HCT116 (cell line): Measurements from ENCODE around the gene TSPAN3. TPM values are rescaled to one million over a fixed set of nuclear protein-coding genes. Genes with fewer than 3 reads are reported as not detected.
A peak's percentile ranks its signal among the peaks of the same experiment; 100 is the strongest.

Source experiments
- ATAC-seq: fragments of 200-7000 bp; cut with Tn5 transposase; 2 replicates; pipeline ENCODE4 v1.9.1; 2020; ENCODE audit warnings: mild to moderate bottlenecking, moderate library complexity
- BruUV-seq: library from RNA; stranded (reverse); fragments of 400-500 nt; replicated peaks from 2 replicates; lab custom pipeline; 2021; lab: Mats Ljungman, UMichigan
- CTCF ChIA-PET: fragments of 300-600 bp; sonication (Branson Sonifier 250); formaldehyde crosslinking; loops from one replicate; lab custom pipeline; 2021; ENCODE audit warnings: antibody characterized with exemption; lab: Charles Lee
- POLR2A ChIA-PET: fragments of 300-600, 350-600 bp; sonication (Branson Sonifier 250); formaldehyde crosslinking; loops from one replicate; lab custom pipeline; 2021; ENCODE audit warnings: antibody characterized with exemption; lab: Charles Lee
- RAD21 ChIA-PET, 2 experiments: fragments of 300-600 bp; sonication (Branson Sonifier 250); formaldehyde crosslinking; loops; one replicate each; lab custom pipeline; 2023; ENCODE audit warnings: low total read pairs in 2 of 2; ENCODE audit not compliant: uncharacterized antibody in 2 of 2, unreplicated experiment in 2 of 2, low non-redundant PET in 1 of 2; lab: Charles Lee
- DNase-seq: peaks from one replicate; pipeline ENCODE4 v3.0.0-alpha.2; 2010; ENCODE audit warnings: low read depth, low spot score
- H2AFZ ChIP-seq: fragments of 200-600 bp; shearing (Covaris generic), sonication (generic); 2 replicates; pipeline ENCODE4 v1.6.1; 2017; ENCODE audit warnings: low read depth, mixed run types, mixed read lengths, antibody characterized with exemption, low read length; ENCODE audit not compliant: poor library complexity, severe bottlenecking
- H3K27ac ChIP-seq: 2 replicates; pipeline ENCODE4 v1.5.1; 2012; ENCODE audit warnings: low read depth, low read length
- H3K27me3 ChIP-seq: fragments of 200-600 bp; sonication (generic); 2 replicates; pipeline ENCODE4 v1.6.1; 2016; ENCODE audit warnings: mixed run types, low read length, mixed read lengths; ENCODE audit not compliant: insufficient read depth
- H3K36me3 ChIP-seq, 2 experiments: fragments of 200-500 bp in 1 of 2; fragments of 200-600 bp in 1 of 2; sonication (Bioruptor generic) in 1 of 2; sonication (generic) in 1 of 2; 2 replicates each; pipeline versions ENCODE4 v1.5.1 to v1.6.1; 2014 to 2016; ENCODE audit warnings: low read length in 2 of 2, inconsistent platforms in 1 of 2, mixed read lengths in 1 of 2, mixed run types in 1 of 2; ENCODE audit not compliant: insufficient read depth in 2 of 2, control insufficient read depth in 1 of 2
- H3K4me1 ChIP-seq, 2 experiments: fragments of 200-600 bp in 1 of 2; sonication (generic) in 1 of 2; 2 replicates each; pipeline versions ENCODE4 v1.5.1 to v1.6.1; 2012 to 2017; ENCODE audit warnings: low read length in 2 of 2, inconsistent platforms in 1 of 2, mild to moderate bottlenecking in 1 of 2, mixed read lengths in 1 of 2, mixed run types in 1 of 2, moderate library complexity in 1 of 2; ENCODE audit not compliant: insufficient read depth in 2 of 2, control insufficient read depth in 1 of 2
- H3K4me2 ChIP-seq: fragments of 200-600 bp; sonication (generic); 2 replicates; pipeline ENCODE4 v1.6.1; 2017; ENCODE audit warnings: mixed run types, low read length, mixed read lengths
- H3K4me3 ChIP-seq, 2 experiments: fragments of 200-600 bp in 1 of 2; sonication (generic) in 1 of 2; replicated peaks in 1 of 2; 2 replicates each; pipeline ENCODE4 v1.5.1; 2011 to 2016; ENCODE audit warnings: low read length in 2 of 2, control low read depth in 1 of 2, low read depth in 1 of 2, mild to moderate bottlenecking in 1 of 2, mixed read lengths in 1 of 2, mixed run types in 1 of 2
- H3K79me2 ChIP-seq: fragments of 200-600 bp; sonication (generic); 2 replicates; pipeline ENCODE4 v1.6.1; 2017; ENCODE audit warnings: mild to moderate bottlenecking, mixed run types, low read length, moderate library complexity, mixed read lengths; ENCODE audit not compliant: insufficient read depth
- H3K9ac ChIP-seq: fragments of 200-600 bp; sonication (generic); 2 replicates; pipeline ENCODE4 v1.6.1; 2016; ENCODE audit warnings: low read length, mixed read lengths
- H3K9me2 ChIP-seq: fragments of 200-600 bp; sonication (generic), shearing (Covaris generic); 2 replicates; pipeline ENCODE4 v1.6.1; 2017; ENCODE audit warnings: mixed run types, mild to moderate bottlenecking, moderate library complexity; ENCODE audit not compliant: insufficient read depth
- H3K9me3 ChIP-seq, 2 experiments: fragments of 200-500 bp in 1 of 2; fragments of 200-600 bp in 1 of 2; sonication (Bioruptor generic) in 1 of 2; sonication (generic) in 1 of 2; 2 replicates each; pipeline ENCODE4 v1.6.1; 2014 to 2017; ENCODE audit warnings: low read length in 2 of 2, mixed read lengths in 2 of 2, inconsistent platforms in 1 of 2, low read depth in 1 of 2, mild to moderate bottlenecking in 1 of 2, mixed run types in 1 of 2, moderate library complexity in 1 of 2; ENCODE audit not compliant: control insufficient read depth in 1 of 2, insufficient read depth in 1 of 2
- H4K20me1 ChIP-seq: fragments of 200-600 bp; sonication (generic), shearing (Covaris generic); 2 replicates; pipeline ENCODE4 v1.6.1; 2017; ENCODE audit warnings: mixed run types, mild to moderate bottlenecking, moderate library complexity; ENCODE audit not compliant: insufficient read depth
- CTCF ChIP-seq, 3 experiments: fragments of 200-600 bp in 1 of 3; sonication (generic) in 1 of 3; IDR thresholded peaks in 2 of 3; conservative IDR thresholded peaks in 1 of 3; 2 replicates each; pipeline ENCODE4 v1.5.1; 2012 to 2017; ENCODE audit warnings: low read depth in 2 of 3, low read length in 2 of 3, antibody characterized with exemption in 1 of 3, borderline replicate concordance in 1 of 3, control low read depth in 1 of 3, mild to moderate bottlenecking in 1 of 3, mixed read lengths in 1 of 3, mixed run types in 1 of 3, moderate library complexity in 1 of 3; ENCODE audit not compliant: insufficient read depth in 1 of 3
- REST ChIP-seq: IDR thresholded peaks from 2 replicates; pipeline ENCODE4 v1.6.1; 2012; ENCODE audit warnings: low read depth
- ZNF274 ChIP-seq: fragments of 200-500 bp; sonication (Bioruptor generic); IDR thresholded peaks from 2 replicates; pipeline ENCODE4 v1.6.1; 2014; ENCODE audit warnings: mild to moderate bottlenecking, low read depth, low read length, inconsistent platforms
- intact Hi-C: fragments of 100-400 bp; cut with micrococcal nuclease; formaldehyde crosslinking; loops from 2 replicates; pipeline ENCODE4 v1.10.0; 2022
- total RNA-seq: library from RNA; stranded (reverse); gene quantifications from one replicate; pipeline ENCODE4 v1.2.1, GENCODE V29; 2021; ENCODE audit not compliant: unreplicated experiment

TSPAN3 gene
- total RNA-seq, 1 experiment from 2014 or later: 140 TPM

DNA sequence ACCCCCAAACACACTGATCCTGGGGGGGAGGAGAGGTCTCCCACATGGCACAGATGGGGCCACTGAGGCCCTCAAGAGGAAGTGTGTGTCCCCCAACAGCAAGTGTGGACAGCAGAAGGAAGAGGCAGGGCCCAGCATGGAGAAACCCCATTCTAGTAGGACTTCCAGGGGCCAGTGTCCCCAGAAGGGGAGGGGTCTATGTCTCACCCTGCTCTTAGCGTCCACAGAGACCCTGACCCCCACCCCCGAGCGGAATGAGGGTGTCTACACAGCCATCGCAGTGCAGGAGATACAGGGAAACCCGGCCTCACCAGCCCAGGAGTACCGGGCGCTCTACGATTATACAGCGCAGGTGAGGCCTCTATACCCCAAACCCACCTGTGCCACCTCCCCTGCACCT, 35.3 kb downstream of the TSPAN3 start (continued):
- TF ChIP-seq REST: no peak

DNA sequence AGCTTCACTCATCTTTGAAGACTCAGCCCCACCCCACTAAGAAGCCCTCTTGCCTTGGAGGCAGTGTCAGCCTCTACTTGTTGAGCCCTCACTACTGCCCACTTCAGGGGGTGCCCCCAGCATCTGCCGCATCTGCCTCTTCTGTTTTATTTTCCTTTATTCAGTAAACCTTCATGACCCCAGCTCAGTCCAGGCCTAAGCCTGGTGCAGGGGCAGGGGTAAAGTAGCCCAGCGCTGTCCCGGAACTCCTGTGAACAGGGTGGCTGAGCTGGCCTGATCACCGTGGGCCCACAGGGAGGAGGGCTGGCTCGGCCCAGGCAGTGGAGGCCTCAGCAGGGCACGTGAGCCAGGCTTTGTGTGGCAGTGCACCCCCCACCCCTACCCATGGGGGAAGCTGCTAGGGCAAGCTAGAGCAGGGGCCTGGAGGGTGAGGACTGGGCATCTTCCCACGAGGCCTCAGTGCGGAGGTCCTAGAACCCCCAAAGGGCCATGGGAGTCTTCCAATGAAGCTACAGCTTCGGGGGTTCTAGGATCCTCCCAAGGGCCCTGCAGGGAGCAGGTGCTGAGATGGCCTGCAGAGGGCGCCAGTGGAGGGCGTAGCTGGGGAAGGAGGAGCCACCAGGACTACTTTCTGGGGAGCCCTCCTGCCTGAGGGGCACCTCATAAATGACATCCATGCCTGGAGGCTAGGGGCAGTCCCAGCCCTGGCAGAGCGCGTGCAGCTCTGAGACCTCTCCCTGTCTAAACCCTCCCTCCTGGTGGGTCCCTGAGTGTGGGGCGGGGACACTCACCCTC, 36.0 kb downstream of the TSPAN3 start:
- Histone ChIP-seq H3K9ac (no peak overlapping the region), H3K4me2 (no peak overlapping the region), H3K9me3 (no peaks in the 10 kb centered on the region; a peak in 1 of 4 replicates), H3K4me3 (no peak overlapping the region), H3K79me2 (no peaks in the 10 kb centered on the region), H3K4me1 (no peaks in the 10 kb centered on the region; a peak in 1 of 4 replicates), H3K36me3 (no peaks in the 10 kb centered on the region), H3K9me2 (no peaks in the 10 kb centered on the region), H3K27me3 (no peaks in the 10 kb centered on the region), H2AFZ (no peak overlapping the region), H3K27ac (no peak overlapping the region), H4K20me1 (no peaks in the 10 kb centered on the region)
- POLR2A ChIA-PET: no interaction called here
- no TSS peak for BruUV-seq
- CTCF ChIA-PET: interaction anchor here (0.6 to 1.6 kb wide), 10 partner anchors 8 to 509 kb away, joined by 3 to 10 read pairs (median 4); no protein-coding TSS in a partner anchor
- peak; percentile 71 for ATAC-seq
- RAD21 ChIA-PET: interaction anchor here in 1 of 2 experiments (1.1 kb wide), 1 partner anchor 508 kb away, joined by 4 read pairs; no protein-coding TSS in a partner anchor
- no peak for TF ChIP-seq ZNF274
- TF ChIP-seq CTCF (IDR thresholded peaks at IDR 0.05 in 2 of 3, conservative IDR thresholded peaks at IDR 0.05 in 1 of 3; ENCODE audit: borderline replicate concordance in 1 of 3, insufficient read depth in 1 of 3, low read depth in 2 of 3, low read length in 2 of 3): peak; percentile 42 to 91 (median 89); a peak in 5 of 6 replicates
- intact Hi-C loops: no loop called here
- DNase-seq: no peak
